Thoracic aorta (tissue), 2 donors: Measurements from ENCODE around the gene PARD3B. TPM values are rescaled to one million over a fixed set of nuclear protein-coding genes. Genes with fewer than 3 reads are reported as not detected.

Source experiments
- ATAC-seq: fragments of 150-250 bp; one replicate; pipeline ENCODE4 v1.8.0; 2017; ENCODE audit warnings: low read depth; ENCODE audit not compliant: insufficient number of reproducible peaks, low FRiP score
- DNase-seq: peaks from one replicate; pipeline ENCODE4 v3.0.0-alpha.2; 2020; ENCODE audit warnings: low spot score
- H3K27ac ChIP-seq, 2 donors: fragments of 200-600 bp; sonication (generic); 1 replicate in 1 of 2; 2 replicates in 1 of 2; pipeline ENCODE4 v1.5.1; 2016; ENCODE audit warnings: mild to moderate bottlenecking in 2 of 2, moderate library complexity in 2 of 2
- H3K27me3 ChIP-seq: fragments of 200-600 bp; sonication (generic); replicated peaks from 2 replicates; pipeline ENCODE4 v1.6.0; 2016; ENCODE audit warnings: mild to moderate bottlenecking; ENCODE audit not compliant: insufficient read depth
- H3K36me3 ChIP-seq: fragments of 200-600 bp; sonication (generic); one replicate; pipeline ENCODE4 v1.5.1; 2016
- H3K4me1 ChIP-seq, 2 donors: fragments of 200-600 bp; sonication (generic); 1 replicate in 1 of 2; 2 replicates in 1 of 2; pipeline versions ENCODE4 v1.5.1 to v1.6.0; 2016; ENCODE audit warnings: low read depth in 2 of 2, mild to moderate bottlenecking in 1 of 2; ENCODE audit not compliant: control insufficient read depth in 1 of 2
- H3K4me3 ChIP-seq: fragments of 200-600 bp; sonication (generic); 2 replicates; pipeline ENCODE4 v1.5.1; 2016; ENCODE audit warnings: mild to moderate bottlenecking
- H3K9me3 ChIP-seq: fragments of 200-600 bp; sonication (generic); 2 replicates; pipeline ENCODE4 v1.5.1; 2016
- CTCF ChIP-seq: fragments of 200-600 bp; sonication (generic); IDR thresholded peaks from one replicate; pipeline ENCODE4 v1.5.1; 2019; ENCODE audit warnings: antibody characterized with exemption
- total RNA-seq, 2 donors: library from RNA; depleted of rRNA; stranded (reverse); fragments of >200 nt; gene quantifications; one replicate each; pipeline versions ENCODE4 v1.1.0 to v1.2.3, GENCODE V29; 2016

The PARD3B gene
- total RNA-seq, 2 donors from 2014 or later, result 25.7 to 34.5 TPM

GRCh38 chr2:204920776-204921175 lies 375.5 kb downstream of the PARD3B start:
- no peak overlapping the region for H3K4me3 ChIP-seq
- no peak for TF ChIP-seq CTCF
- no peaks in the 10 kb centered on the region for H3K4me1 ChIP-seq
- no peaks in the 10 kb centered on the region for H3K36me3 ChIP-seq
- no peak overlapping the region for H3K27ac ChIP-seq
- no peak for ATAC-seq
- no peaks in the 10 kb centered on the region for H3K27me3 ChIP-seq
- no peaks in the 10 kb centered on the region for H3K9me3 ChIP-seq
- no peak for DNase-seq

GRCh38 chr2:204923957-204924356 lies 378.7 kb downstream of the PARD3B start:
- H3K27ac ChIP-seq, result no peak overlapping the region
- TF ChIP-seq CTCF, result no peak
- no peaks in the 10 kb centered on the region for H3K9me3 ChIP-seq
- no peak for DNase-seq
- no peak for ATAC-seq
- H3K4me1 ChIP-seq, result no peaks in the 10 kb centered on the region
- H3K4me3 ChIP-seq, result no peak overlapping the region
- H3K27me3 ChIP-seq, result no peaks in the 10 kb centered on the region
- H3K36me3 ChIP-seq, result no peaks in the 10 kb centered on the region

- H3K4me1 ChIP-seq, result no peaks in the 10 kb centered on the region
- no peaks in the 10 kb centered on the region for H3K36me3 ChIP-seq
- no peaks in the 10 kb centered on the region for H3K9me3 ChIP-seq
- H3K4me3 ChIP-seq, result no peak overlapping the region
- TF ChIP-seq CTCF, result no peak
- no peak for ATAC-seq
- no peak overlapping the region for H3K27ac ChIP-seq
- no peaks in the 10 kb centered on the region for H3K27me3 ChIP-seq
- DNase-seq, result no peak
Measured at GRCh38 chr2:204931562-204931961, 386.3 kb downstream of the PARD3B start.

GRCh38 chr2:204933735-204934374 lies 388.6 kb downstream of the PARD3B start:
- Histone ChIP-seq H3K36me3 (no peaks in the 10 kb centered on the region), H3K4me1 (no peaks in the 10 kb centered on the region), H3K4me3 (no peak overlapping the region), H3K27me3 (no peaks in the 10 kb centered on the region), H3K27ac (no peak overlapping the region), H3K9me3 (no peaks in the 10 kb centered on the region)
- no peak for DNase-seq
- no peak for TF ChIP-seq CTCF
- no peak for ATAC-seq

GRCh38 chr2:204944927-204945326 lies 399.7 kb downstream of the PARD3B start:
- no peak for ATAC-seq
- TF ChIP-seq CTCF, result no peak
- H3K9me3 ChIP-seq, result no peaks in the 10 kb centered on the region

More at GRCh38 chr2:204944927-204945326, 399.7 kb downstream of the PARD3B start:
- no peaks in the 10 kb centered on the region for H3K27me3 ChIP-seq
- H3K36me3 ChIP-seq, result no peaks in the 10 kb centered on the region
- no peak overlapping the region for H3K4me3 ChIP-seq
- no peak for DNase-seq
- no peak overlapping the region for H3K27ac ChIP-seq
- no peaks in the 10 kb centered on the region for H3K4me1 ChIP-seq
